ENCODE data around the gene CFAP57.

DNA sequence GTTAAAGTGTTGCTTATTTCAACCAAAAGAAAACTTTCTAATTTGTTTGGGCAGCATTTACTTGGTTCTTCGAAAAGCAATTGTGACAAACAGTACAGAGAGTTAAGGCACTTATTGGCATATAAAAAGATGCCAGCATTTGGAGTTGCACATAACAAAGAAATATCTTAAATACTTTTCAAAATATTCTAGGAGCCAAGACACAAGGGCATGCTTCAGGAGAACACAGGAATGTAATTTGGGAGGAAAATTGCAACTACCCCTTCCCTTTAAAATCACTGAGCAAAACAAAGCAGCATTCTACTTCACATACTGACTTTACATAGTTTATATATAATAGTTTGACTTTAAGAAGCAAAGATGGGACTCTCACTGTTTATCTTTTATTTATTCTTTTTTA, 124.1 kb downstream of the CFAP57 start:
- TF ChIP-seq, protein P1, sequence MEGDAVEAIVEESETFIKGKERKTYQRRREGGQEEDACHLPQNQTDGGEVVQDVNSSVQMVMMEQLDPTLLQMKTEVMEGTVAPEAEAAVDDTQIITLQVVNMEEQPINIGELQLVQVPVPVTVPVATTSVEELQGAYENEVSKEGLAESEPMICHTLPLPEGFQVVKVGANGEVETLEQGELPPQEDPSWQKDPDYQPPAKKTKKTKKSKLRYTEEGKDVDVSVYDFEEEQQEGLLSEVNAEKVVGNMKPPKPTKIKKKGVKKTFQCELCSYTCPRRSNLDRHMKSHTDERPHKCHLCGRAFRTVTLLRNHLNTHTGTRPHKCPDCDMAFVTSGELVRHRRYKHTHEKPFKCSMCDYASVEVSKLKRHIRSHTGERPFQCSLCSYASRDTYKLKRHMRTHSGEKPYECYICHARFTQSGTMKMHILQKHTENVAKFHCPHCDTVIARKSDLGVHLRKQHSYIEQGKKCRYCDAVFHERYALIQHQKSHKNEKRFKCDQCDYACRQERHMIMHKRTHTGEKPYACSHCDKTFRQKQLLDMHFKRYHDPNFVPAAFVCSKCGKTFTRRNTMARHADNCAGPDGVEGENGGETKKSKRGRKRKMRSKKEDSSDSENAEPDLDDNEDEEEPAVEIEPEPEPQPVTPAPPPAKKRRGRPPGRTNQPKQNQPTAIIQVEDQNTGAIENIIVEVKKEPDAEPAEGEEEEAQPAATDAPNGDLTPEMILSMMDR (IDR thresholded peaks at IDR 0.05): no peak
- TF ChIP-seq EZH2 (IDR thresholded peaks at IDR 0.05; ENCODE audit: borderline replicate concordance, insufficient read depth, low read depth, low read length, poor library complexity, severe bottlenecking): no peak
